Glutamatergic neuron (in vitro differentiated cells): ENCODE data around the gene BCLAF1. TPM values are rescaled to one million over a fixed set of nuclear protein-coding genes. Genes with fewer than 3 reads are reported as not detected.

Experiments used
- DNase-seq: peaks from one replicate; pipeline ENCODE4 v3.0.0; 2022
- H3K27ac Mint-ChIP-seq: one replicate; pipeline ENCODE4 v1.8.0; 2020; ENCODE audit warnings: mild to moderate bottlenecking, mixed read lengths, inconsistent platforms; ENCODE audit not compliant: unreplicated experiment
- H3K27me3 Mint-ChIP-seq: one replicate; pipeline ENCODE4 v1.8.0; 2020; ENCODE audit warnings: mild to moderate bottlenecking, moderate library complexity, mixed read lengths, inconsistent platforms; ENCODE audit not compliant: unreplicated experiment
- H3K36me3 Mint-ChIP-seq: one replicate; pipeline ENCODE4 v1.8.0; 2020; ENCODE audit warnings: mild to moderate bottlenecking, mixed read lengths, inconsistent platforms; ENCODE audit not compliant: unreplicated experiment
- H3K4me1 Mint-ChIP-seq: one replicate; pipeline ENCODE4 v1.8.0; 2020; ENCODE audit warnings: mild to moderate bottlenecking, low read depth, mixed read lengths, inconsistent platforms; ENCODE audit not compliant: unreplicated experiment
- H3K4me3 Mint-ChIP-seq: one replicate; pipeline ENCODE4 v1.8.0; 2020; ENCODE audit warnings: mild to moderate bottlenecking, mixed read lengths, inconsistent platforms; ENCODE audit not compliant: unreplicated experiment
- H3K9me3 Mint-ChIP-seq: one replicate; pipeline ENCODE4 v1.8.0; 2020; ENCODE audit warnings: mild to moderate bottlenecking, moderate library complexity, mixed read lengths, inconsistent platforms; ENCODE audit not compliant: unreplicated experiment
- total RNA-seq: library from RNA; stranded (reverse); fragmentation: NEBNext Ultra II Directional; extraction: Animal tissue kit (Norgen Biotek cat#: 25700); gene quantifications from one replicate; pipeline ENCODE4 v1.2.1, GENCODE V29; 2021; ENCODE audit not compliant: unreplicated experiment
- TF ChIP-seq, protein P1 (sequence below): fragments of 200-600 bp; sonication (generic); IDR thresholded peaks from one replicate; pipeline ENCODE4 v1.5.0; 2021; ENCODE audit not compliant: partially characterized antibody, unreplicated experiment

The BCLAF1 gene
- total RNA-seq, 1 donor from 2014 or later, result 179 TPM

- H3K27me3 Mint-ChIP-seq, result peaks cover 4% of the 10 kb centered on the region
- no peak overlapping the region for H3K4me3 Mint-ChIP-seq
- no peaks in the 10 kb centered on the region for H3K4me1 Mint-ChIP-seq
- no peak for DNase-seq
- TF ChIP-seq, protein P1, sequence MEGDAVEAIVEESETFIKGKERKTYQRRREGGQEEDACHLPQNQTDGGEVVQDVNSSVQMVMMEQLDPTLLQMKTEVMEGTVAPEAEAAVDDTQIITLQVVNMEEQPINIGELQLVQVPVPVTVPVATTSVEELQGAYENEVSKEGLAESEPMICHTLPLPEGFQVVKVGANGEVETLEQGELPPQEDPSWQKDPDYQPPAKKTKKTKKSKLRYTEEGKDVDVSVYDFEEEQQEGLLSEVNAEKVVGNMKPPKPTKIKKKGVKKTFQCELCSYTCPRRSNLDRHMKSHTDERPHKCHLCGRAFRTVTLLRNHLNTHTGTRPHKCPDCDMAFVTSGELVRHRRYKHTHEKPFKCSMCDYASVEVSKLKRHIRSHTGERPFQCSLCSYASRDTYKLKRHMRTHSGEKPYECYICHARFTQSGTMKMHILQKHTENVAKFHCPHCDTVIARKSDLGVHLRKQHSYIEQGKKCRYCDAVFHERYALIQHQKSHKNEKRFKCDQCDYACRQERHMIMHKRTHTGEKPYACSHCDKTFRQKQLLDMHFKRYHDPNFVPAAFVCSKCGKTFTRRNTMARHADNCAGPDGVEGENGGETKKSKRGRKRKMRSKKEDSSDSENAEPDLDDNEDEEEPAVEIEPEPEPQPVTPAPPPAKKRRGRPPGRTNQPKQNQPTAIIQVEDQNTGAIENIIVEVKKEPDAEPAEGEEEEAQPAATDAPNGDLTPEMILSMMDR, result no peak
- H3K27ac Mint-ChIP-seq, result no peak overlapping the region
- H3K9me3 Mint-ChIP-seq, result no peaks in the 10 kb centered on the region
- H3K36me3 Mint-ChIP-seq, result no peaks in the 10 kb centered on the region
These were observed 75.8 kb downstream of the BCLAF1 start for GRCh38 chr6:136213853-136214252.

DNA sequence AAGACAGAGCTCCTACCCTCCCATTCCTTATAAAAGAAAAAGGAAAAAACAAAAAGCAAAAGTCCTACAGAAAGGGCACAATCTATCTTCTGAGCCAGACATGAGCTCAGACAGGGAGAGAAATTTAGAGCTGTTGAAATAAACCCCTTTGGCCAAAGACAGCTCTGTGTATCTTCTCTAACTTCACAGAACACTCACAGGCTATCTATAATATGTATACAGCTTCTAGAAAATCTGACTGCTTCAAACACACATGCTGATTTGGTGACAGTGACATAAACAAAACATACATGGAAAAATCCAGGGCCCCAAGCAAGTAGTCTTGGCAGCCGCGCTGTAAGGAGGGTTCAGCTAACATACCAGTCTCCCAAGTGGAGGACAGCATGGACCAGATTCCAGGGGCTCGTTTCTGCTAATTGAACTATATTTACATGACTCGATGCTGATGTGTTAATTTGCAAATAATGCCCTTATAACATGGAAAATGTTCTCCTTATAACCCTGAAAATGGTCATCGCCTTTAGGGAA is 76.6 kb downstream of the BCLAF1 start:
- Mint-ChIP-seq H3K27ac (no peak overlapping the region), H3K4me3 (no peak overlapping the region), H3K27me3 (peaks cover 4% of the 10 kb centered on the region), H3K36me3 (no peaks in the 10 kb centered on the region), H3K4me1 (no peaks in the 10 kb centered on the region), H3K9me3 (no peaks in the 10 kb centered on the region)
- DNase-seq, result no peak
- TF ChIP-seq, protein P1, result no peak

- no peaks in the 10 kb centered on the region for H3K4me1 Mint-ChIP-seq
- TF ChIP-seq, protein P1, result no peak
- H3K36me3 Mint-ChIP-seq, result no peaks in the 10 kb centered on the region
- H3K4me3 Mint-ChIP-seq, result no peak overlapping the region
- no peak overlapping the region for H3K27ac Mint-ChIP-seq
- peaks cover 2% of the 10 kb centered on the region for H3K27me3 Mint-ChIP-seq
- DNase-seq, result no peak
- H3K9me3 Mint-ChIP-seq, result no peaks in the 10 kb centered on the region
These were observed 77.0 kb downstream of the BCLAF1 start for GRCh38 chr6:136212608-136213007.

GRCh38 chr6:136210398-136211165 is 79.1 kb downstream of the BCLAF1 start:
- no peak overlapping the region for H3K27ac Mint-ChIP-seq
- H3K4me3 Mint-ChIP-seq, result no peak overlapping the region
- no peaks in the 10 kb centered on the region for H3K36me3 Mint-ChIP-seq
- no peaks in the 10 kb centered on the region for H3K9me3 Mint-ChIP-seq
- H3K4me1 Mint-ChIP-seq, result no peaks in the 10 kb centered on the region
- peaks cover 2% of the 10 kb centered on the region for H3K27me3 Mint-ChIP-seq
- TF ChIP-seq, protein P1, result no peak
- DNase-seq, result no peak

DNA sequence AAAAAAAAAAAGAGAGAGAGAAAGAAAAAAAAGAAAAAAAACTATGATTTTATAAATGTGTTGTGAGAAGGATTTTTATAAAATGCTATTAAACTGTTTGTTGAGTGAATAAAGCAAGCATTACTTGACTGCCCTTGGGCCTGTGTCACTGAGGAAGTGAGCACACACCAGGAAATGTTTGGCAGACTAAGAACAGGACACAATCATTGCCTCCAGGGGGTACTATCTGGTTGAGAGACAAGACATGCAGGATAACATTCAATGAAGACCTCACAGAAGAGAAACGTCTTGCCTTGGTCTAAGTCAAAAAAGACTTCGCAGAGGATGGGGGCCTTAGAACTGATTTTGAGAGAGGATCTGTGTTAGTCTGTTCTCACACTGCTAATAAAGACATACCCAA is 80.2 kb downstream of the BCLAF1 start:
- no peaks in the 10 kb centered on the region for H3K4me1 Mint-ChIP-seq
- H3K27me3 Mint-ChIP-seq, result peaks cover 2% of the 10 kb centered on the region
- H3K36me3 Mint-ChIP-seq, result no peaks in the 10 kb centered on the region
- TF ChIP-seq, protein P1, result no peak
- no peaks in the 10 kb centered on the region for H3K9me3 Mint-ChIP-seq
- DNase-seq, result no peak
- no peak overlapping the region for H3K4me3 Mint-ChIP-seq
- H3K27ac Mint-ChIP-seq, result no peak overlapping the region
